AG04449 (cell line): Measurements from ENCODE around the gene POMGNT2.

Experiments
- CTCF ChIA-PET: fragments of 350-600 bp; formaldehyde crosslinking; extraction: SDS; loops from one replicate; lab custom pipeline; 2021; ENCODE audit warnings: antibody characterized with exemption; lab: Yijun Ruan, JAX
- POLR2A ChIA-PET: fragments of 400-600, 350-600 bp; formaldehyde crosslinking; extraction: SDS; loops from one replicate; lab custom pipeline; 2020; ENCODE audit warnings: antibody characterized with exemption, inconsistent platforms; lab: Yijun Ruan, JAX
- DNase-seq: peaks from one replicate; pipeline ENCODE4 v3.0.0-alpha.2; 2010; ENCODE audit warnings: low read depth, low spot score
- H3K4me3 ChIP-seq: 2 replicates; pipeline ENCODE4 v1.5.1; 2011; ENCODE audit warnings: low read depth, mild to moderate bottlenecking, control low read depth, low read length
- TF ChIP-seq, protein P1 (sequence below): IDR thresholded peaks from one replicate; pipeline ENCODE4 v1.5.1; 2011; ENCODE audit warnings: mild to moderate bottlenecking, moderate library complexity, low read length, control low read depth, inconsistent platforms; ENCODE audit not compliant: insufficient read depth; ENCODE audit errors: missing control alignments

POMGNT2 gene

GRCh38 chr3:43061101-43061895 lies 44.6 kb downstream of the POMGNT2 start:
- DNase-seq = no peak
- TF ChIP-seq, protein P1, sequence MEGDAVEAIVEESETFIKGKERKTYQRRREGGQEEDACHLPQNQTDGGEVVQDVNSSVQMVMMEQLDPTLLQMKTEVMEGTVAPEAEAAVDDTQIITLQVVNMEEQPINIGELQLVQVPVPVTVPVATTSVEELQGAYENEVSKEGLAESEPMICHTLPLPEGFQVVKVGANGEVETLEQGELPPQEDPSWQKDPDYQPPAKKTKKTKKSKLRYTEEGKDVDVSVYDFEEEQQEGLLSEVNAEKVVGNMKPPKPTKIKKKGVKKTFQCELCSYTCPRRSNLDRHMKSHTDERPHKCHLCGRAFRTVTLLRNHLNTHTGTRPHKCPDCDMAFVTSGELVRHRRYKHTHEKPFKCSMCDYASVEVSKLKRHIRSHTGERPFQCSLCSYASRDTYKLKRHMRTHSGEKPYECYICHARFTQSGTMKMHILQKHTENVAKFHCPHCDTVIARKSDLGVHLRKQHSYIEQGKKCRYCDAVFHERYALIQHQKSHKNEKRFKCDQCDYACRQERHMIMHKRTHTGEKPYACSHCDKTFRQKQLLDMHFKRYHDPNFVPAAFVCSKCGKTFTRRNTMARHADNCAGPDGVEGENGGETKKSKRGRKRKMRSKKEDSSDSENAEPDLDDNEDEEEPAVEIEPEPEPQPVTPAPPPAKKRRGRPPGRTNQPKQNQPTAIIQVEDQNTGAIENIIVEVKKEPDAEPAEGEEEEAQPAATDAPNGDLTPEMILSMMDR = no peak
- ChIA-PET CTCF (interaction anchor here (0.8 kb wide), 1 partner anchor 81 kb away, joined by 3 read pairs; no protein-coding TSS in a partner anchor), POLR2A (no interaction called here)
- H3K4me3 ChIP-seq = no peak overlapping the region

GRCh38 chr3:43059456-43059855 lies 46.4 kb downstream of the POMGNT2 start:
- ChIA-PET POLR2A (no interaction called here), CTCF (interaction anchor here (1.0 kb wide), 1 partner anchor 12 kb away, joined by 3 read pairs; no protein-coding TSS in a partner anchor)
- no peak overlapping the region for H3K4me3 ChIP-seq
- no peak for DNase-seq
- TF ChIP-seq, protein P1 = no peak

- ChIA-PET POLR2A (no interaction called here), CTCF (no interaction called here)
- TF ChIP-seq, protein P1 = no peak
- no peak overlapping the region for H3K4me3 ChIP-seq
- DNase-seq = no peak
These were observed 49.8 kb downstream of the POMGNT2 start for GRCh38 chr3:43055806-43056770.

- TF ChIP-seq, protein P1 = no peak
- no peak for DNase-seq
- ChIA-PET CTCF (no interaction called here), POLR2A (no interaction called here)
- H3K4me3 ChIP-seq = no peak overlapping the region
These were observed 50.5 kb downstream of the POMGNT2 start for GRCh38 chr3:43055393-43055792.

- no peak for DNase-seq
- TF ChIP-seq, protein P1 = no peak
- POLR2A ChIA-PET = no interaction called here
- no peak overlapping the region for H3K4me3 ChIP-seq
- CTCF ChIA-PET = no interaction called here
These were observed 51.1 kb downstream of the POMGNT2 start for GRCh38 chr3:43054754-43055153.

- CTCF ChIA-PET = no interaction called here
- no peak overlapping the region for H3K4me3 ChIP-seq
- POLR2A ChIA-PET = no interaction called here
- DNase-seq = no peak
- TF ChIP-seq, protein P1 = no peak
These were observed 52.6 kb downstream of the POMGNT2 start for GRCh38 chr3:43053291-43053690.
